Sigmoid colon (tissue), 4 donors: ENCODE data around the gene MAP3K21.

ENCODE experiments used
- CTCF ChIP-seq, 4 experiments: fragments of 450-650 bp in 3 of 4; fragments of 200-600 bp in 1 of 4; IDR thresholded peaks; one replicate each; pipeline ENCODE4 v1.5.1; 2016 to 2019; ENCODE audit warnings: antibody characterized with exemption in 4 of 4, mild to moderate bottlenecking in 3 of 4, moderate library complexity in 2 of 4
- EP300 ChIP-seq, 4 donors: sonication (generic); formaldehyde crosslinking; IDR thresholded peaks; one replicate each; pipeline ENCODE4 v1.6.1; 2017; ENCODE audit warnings: antibody characterized with exemption in 4 of 4
- POLR2A ChIP-seq, 2 donors: fragments of 450-650 bp; IDR thresholded peaks; one replicate each; pipeline ENCODE4 v1.6.1; 2016; ENCODE audit warnings: antibody characterized with exemption in 2 of 2, mild to moderate bottlenecking in 2 of 2, moderate library complexity in 2 of 2
- POLR2AphosphoS5 ChIP-seq, 4 donors: sonication (generic); formaldehyde crosslinking; IDR thresholded peaks; one replicate each; pipeline ENCODE4 v1.6.1; 2017; ENCODE audit warnings: antibody characterized with exemption in 4 of 4

GRCh38 chr1:233319272-233319671, 8.3 kb upstream of the MAP3K21 start:
- no peak for TF ChIP-seq POLR2A (IDR thresholded peaks at IDR 0.05)
- no peak for TF ChIP-seq CTCF (IDR thresholded peaks at IDR 0.05)
- TF ChIP-seq POLR2AphosphoS5 (IDR thresholded peaks at IDR 0.05): no peak
- TF ChIP-seq EP300 (IDR thresholded peaks at IDR 0.05): no peak
